ENCODE measurements around the gene TKTL2.
"Not testable (repeated sequence)": the region's sequence is repeated elsewhere in the genome, so short reads cannot be mapped to it uniquely, and the experiment has no call there.

Gene TKTL2

GRCh38 chr4:163484906-163485305, 11.4 kb upstream of the TKTL2 start:
- Histone ChIP-seq H3K4me1 (ENCODE audit: control insufficient read depth, insufficient read depth, low read length) (no peaks in the 10 kb centered on the region), H3K27me3 (ENCODE audit: control insufficient read depth, insufficient read depth, low read length) (peaks cover 12% of the 10 kb centered on the region), H3K9me3 (replicated peaks; ENCODE audit: low read length) (no peaks in the 10 kb centered on the region), H3K4me2 (ENCODE audit: low read length) (no peak overlapping the region), H3K4me3 (ENCODE audit: low read length) (no peak overlapping the region), H3K36me3 (ENCODE audit: insufficient read depth, low read length) (no peaks in the 10 kb centered on the region), H3K9ac (ENCODE audit: low read depth, low read length) (no peak overlapping the region)

- H3K27me3 ChIP-seq (ENCODE audit: control insufficient read depth, insufficient read depth, low read length): peaks cover 12% of the 10 kb centered on the region
- no peaks in the 10 kb centered on the region for H3K9me3 ChIP-seq (replicated peaks; ENCODE audit: low read length)
- H3K4me2 ChIP-seq (ENCODE audit: low read length): no peak overlapping the region
- no peak overlapping the region for H3K9ac ChIP-seq (ENCODE audit: low read depth, low read length)
- H3K4me1 ChIP-seq (ENCODE audit: control insufficient read depth, insufficient read depth, low read length): no peaks in the 10 kb centered on the region
- H3K36me3 ChIP-seq (ENCODE audit: insufficient read depth, low read length): no peaks in the 10 kb centered on the region
- H3K4me3 ChIP-seq (ENCODE audit: low read length): no peak overlapping the region
Measured at GRCh38 chr4:163482190-163482589, 8.6 kb upstream of the TKTL2 start.

- Histone ChIP-seq H3K27me3 (ENCODE audit: control insufficient read depth, insufficient read depth, low read length) (peaks cover under 1% of the 10 kb centered on the region), H3K4me2 (ENCODE audit: low read length) (no peak overlapping the region), H3K36me3 (ENCODE audit: insufficient read depth, low read length) (no peaks in the 10 kb centered on the region), H3K9ac (ENCODE audit: low read depth, low read length) (no peak overlapping the region), H3K4me1 (ENCODE audit: control insufficient read depth, insufficient read depth, low read length) (no peaks in the 10 kb centered on the region), H3K4me3 (ENCODE audit: low read length) (no peak overlapping the region), H3K9me3 (replicated peaks; ENCODE audit: low read length) (no peaks in the 10 kb centered on the region)
Measured at GRCh38 chr4:163476761-163477438, 3.3 kb upstream of the TKTL2 start.

GRCh38 chr4:163474027-163474426, 473 bp upstream of the TKTL2 start:
- peaks cover 3% of the 10 kb centered on the region for H3K27me3 ChIP-seq (ENCODE audit: control insufficient read depth, insufficient read depth, low read length)
- no peaks in the 10 kb centered on the region for H3K9me3 ChIP-seq (replicated peaks; ENCODE audit: low read length)
- no peak overlapping the region for H3K9ac ChIP-seq (ENCODE audit: low read depth, low read length)
- no peaks in the 10 kb centered on the region for H3K36me3 ChIP-seq (ENCODE audit: insufficient read depth, low read length)
- no peaks in the 10 kb centered on the region for H3K4me1 ChIP-seq (ENCODE audit: control insufficient read depth, insufficient read depth, low read length)
- H3K4me3 ChIP-seq (ENCODE audit: low read length): no peak overlapping the region
- H3K4me2 ChIP-seq (ENCODE audit: low read length): no peak overlapping the region

- no peaks in the 10 kb centered on the region for H3K9me3 ChIP-seq (replicated peaks; ENCODE audit: low read length)
- H3K36me3 ChIP-seq (ENCODE audit: insufficient read depth, low read length): no peaks in the 10 kb centered on the region
- H3K4me3 ChIP-seq (ENCODE audit: low read length): no peak overlapping the region
- no peaks in the 10 kb centered on the region for H3K4me1 ChIP-seq (ENCODE audit: control insufficient read depth, insufficient read depth, low read length)
- no peak overlapping the region for H3K9ac ChIP-seq (ENCODE audit: low read depth, low read length)
- no peak overlapping the region for H3K4me2 ChIP-seq (ENCODE audit: low read length)
- H3K27me3 ChIP-seq (ENCODE audit: control insufficient read depth, insufficient read depth, low read length): peaks cover 3% of the 10 kb centered on the region
Measured at GRCh38 chr4:163473130-163473529, 424 bp downstream of the TKTL2 start.

- H3K27me3 ChIP-seq (ENCODE audit: control insufficient read depth, insufficient read depth, low read length): peaks cover 3% of the 10 kb centered on the region
- no peaks in the 10 kb centered on the region for H3K4me1 ChIP-seq (ENCODE audit: control insufficient read depth, insufficient read depth, low read length)
- H3K36me3 ChIP-seq (ENCODE audit: insufficient read depth, low read length): no peaks in the 10 kb centered on the region
- H3K9ac ChIP-seq (ENCODE audit: low read depth, low read length): no peak overlapping the region
- H3K9me3 ChIP-seq (replicated peaks; ENCODE audit: low read length): no peaks in the 10 kb centered on the region
- H3K4me3 ChIP-seq (ENCODE audit: low read length): no peak overlapping the region
- no peak overlapping the region for H3K4me2 ChIP-seq (ENCODE audit: low read length)
Measured at GRCh38 chr4:163470391-163470790, 3.2 kb downstream of the TKTL2 start.

- no peak overlapping the region for H3K4me2 ChIP-seq (ENCODE audit: low read length)
- H3K9me3 ChIP-seq (replicated peaks; ENCODE audit: low read length): no peaks in the 10 kb centered on the region
- H3K27me3 ChIP-seq (ENCODE audit: control insufficient read depth, insufficient read depth, low read length): peaks cover 3% of the 10 kb centered on the region
- H3K36me3 ChIP-seq (ENCODE audit: insufficient read depth, low read length): no peaks in the 10 kb centered on the region
- H3K9ac ChIP-seq (ENCODE audit: low read depth, low read length): no peak overlapping the region
- no peak overlapping the region for H3K4me3 ChIP-seq (ENCODE audit: low read length)
- H3K4me1 ChIP-seq (ENCODE audit: control insufficient read depth, insufficient read depth, low read length): no peaks in the 10 kb centered on the region
Measured at GRCh38 chr4:163467082-163467770, 6.3 kb downstream of the TKTL2 start.

GRCh38 chr4:163462556-163462955, 11.0 kb downstream of the TKTL2 start:
- no peaks in the 10 kb centered on the region for H3K27me3 ChIP-seq (ENCODE audit: control insufficient read depth, insufficient read depth, low read length)
- H3K4me3 ChIP-seq (ENCODE audit: low read length): no peak overlapping the region
- no peaks in the 10 kb centered on the region for H3K4me1 ChIP-seq (ENCODE audit: control insufficient read depth, insufficient read depth, low read length)
- H3K9ac ChIP-seq (ENCODE audit: low read depth, low read length): no peak overlapping the region
- no peaks in the 10 kb centered on the region for H3K9me3 ChIP-seq (replicated peaks; ENCODE audit: low read length)
- no peaks in the 10 kb centered on the region for H3K36me3 ChIP-seq (ENCODE audit: insufficient read depth, low read length)
- no peak overlapping the region for H3K4me2 ChIP-seq (ENCODE audit: low read length)

GRCh38 chr4:163448540-163449203, 24.9 kb downstream of the TKTL2 start:
- no peak overlapping the region for H3K9ac ChIP-seq (ENCODE audit: low read depth, low read length)

GRCh38 chr4:163447481-163447880, 26.1 kb downstream of the TKTL2 start:
- no peaks in the 10 kb centered on the region for H3K4me1 ChIP-seq (ENCODE audit: control insufficient read depth, insufficient read depth, low read length)
- H3K9me3 ChIP-seq (replicated peaks; ENCODE audit: low read length): no peaks in the 10 kb centered on the region
- no peak overlapping the region for H3K4me2 ChIP-seq (ENCODE audit: low read length)
- H3K9ac ChIP-seq (ENCODE audit: low read depth, low read length): no peak overlapping the region
- H3K4me3 ChIP-seq (ENCODE audit: low read length): no peak overlapping the region
- no peaks in the 10 kb centered on the region for H3K27me3 ChIP-seq (ENCODE audit: control insufficient read depth, insufficient read depth, low read length)
- no peaks in the 10 kb centered on the region for H3K36me3 ChIP-seq (ENCODE audit: insufficient read depth, low read length)

More at GRCh38 chr4:163448540-163449203, 24.9 kb downstream of the TKTL2 start:
- H3K4me3 ChIP-seq (ENCODE audit: low read length): no peak overlapping the region
- no peak overlapping the region for H3K4me2 ChIP-seq (ENCODE audit: low read length)
- no peaks in the 10 kb centered on the region for H3K4me1 ChIP-seq (ENCODE audit: control insufficient read depth, insufficient read depth, low read length)
- no peaks in the 10 kb centered on the region for H3K27me3 ChIP-seq (ENCODE audit: control insufficient read depth, insufficient read depth, low read length)
- H3K9me3 ChIP-seq (replicated peaks; ENCODE audit: low read length): no peaks in the 10 kb centered on the region
- no peaks in the 10 kb centered on the region for H3K36me3 ChIP-seq (ENCODE audit: insufficient read depth, low read length)

- not testable (repeated sequence) for H3K4me1 ChIP-seq (ENCODE audit: control insufficient read depth, insufficient read depth, low read length); H3K9ac ChIP-seq (ENCODE audit: low read depth, low read length); H3K4me3 ChIP-seq (ENCODE audit: low read length); H3K27me3 ChIP-seq (ENCODE audit: control insufficient read depth, insufficient read depth, low read length); H3K9me3 ChIP-seq (replicated peaks; ENCODE audit: low read length); H3K36me3 ChIP-seq (ENCODE audit: insufficient read depth, low read length); H3K4me2 ChIP-seq (ENCODE audit: low read length)
Measured at GRCh38 chr4:163447023-163447422, 26.5 kb downstream of the TKTL2 start.

All from skeletal muscle satellite cell (primary cell).